Caco-2 (cell line): ENCODE data around the gene CACNA2D4. TPM values are rescaled to one million over a fixed set of nuclear protein-coding genes. Genes with fewer than 3 reads are reported as not detected.

Experiments used
- BruUV-seq: library from RNA; stranded (reverse); fragments of 400-500 nt; replicated peaks from 2 replicates; lab custom pipeline; 2021; lab: Mats Ljungman, UMichigan
- CTCF ChIA-PET: fragments of 300-600 bp; sonication (Branson Sonifier 250); formaldehyde crosslinking; loops from one replicate; lab custom pipeline; 2022; ENCODE audit warnings: antibody characterized with exemption; lab: Charles Lee
- POLR2A ChIA-PET: fragments of 300-600 bp; sonication (Branson Sonifier 250); formaldehyde crosslinking; loops from one replicate; lab custom pipeline; 2022; ENCODE audit warnings: antibody characterized with exemption; lab: Charles Lee
- DNase-seq, 2 experiments: peaks; one replicate each; pipeline versions ENCODE4 v3.0.0 to v3.0.0-alpha.2; 2020 to 2022
- H3K27me3 ChIP-seq: replicated peaks from 2 replicates; pipeline ENCODE4 v1.6.0; 2011; ENCODE audit warnings: low read length; ENCODE audit not compliant: control insufficient read depth, insufficient read depth
- H3K36me3 ChIP-seq: 2 replicates; pipeline ENCODE4 v1.5.1; 2011; ENCODE audit warnings: low read length; ENCODE audit not compliant: control insufficient read depth, insufficient read depth
- H3K4me1 ChIP-seq: fragments of 250-450 bp; sonication (Bioruptor Pico); 2 replicates; pipeline ENCODE4 v1.5.1; 2020; ENCODE audit warnings: mild to moderate bottlenecking
- H3K4me3 ChIP-seq: 2 replicates; pipeline ENCODE4 v1.5.1; 2011; ENCODE audit warnings: low read depth, mild to moderate bottlenecking, control low read depth, low read length
- H3K9me3 ChIP-seq: fragments of 250-450 bp; sonication (Bioruptor Pico); 2 replicates; pipeline ENCODE4 v1.5.1; 2020; ENCODE audit warnings: mild to moderate bottlenecking, moderate library complexity
- H3K27ac Mint-ChIP-seq: one replicate; pipeline ENCODE4 v1.8.0; 2022; ENCODE audit warnings: mixed read lengths; ENCODE audit not compliant: unreplicated experiment
- H3K27me3 Mint-ChIP-seq: one replicate; pipeline ENCODE4 v1.8.0; 2022; ENCODE audit warnings: mixed read lengths; ENCODE audit not compliant: insufficient read depth, unreplicated experiment
- H3K36me3 Mint-ChIP-seq: one replicate; pipeline ENCODE4 v1.8.0; 2022; ENCODE audit warnings: mild to moderate bottlenecking, mixed read lengths; ENCODE audit not compliant: insufficient read depth, unreplicated experiment
- H3K4me1 Mint-ChIP-seq: one replicate; pipeline ENCODE4 v1.8.0; 2022; ENCODE audit warnings: low read depth, mixed read lengths; ENCODE audit not compliant: unreplicated experiment
- H3K4me3 Mint-ChIP-seq: one replicate; pipeline ENCODE4 v1.8.0; 2022; ENCODE audit warnings: mild to moderate bottlenecking, moderate library complexity, mixed read lengths; ENCODE audit not compliant: unreplicated experiment
- H3K9me3 Mint-ChIP-seq: one replicate; pipeline ENCODE4 v1.8.0; 2022; ENCODE audit warnings: mixed read lengths; ENCODE audit not compliant: unreplicated experiment
- CTCF ChIP-seq, 2 experiments: fragments of 200-600 bp in 1 of 2; IDR thresholded peaks; 1 replicate in 1 of 2; 2 replicates in 1 of 2; pipeline versions ENCODE4 v1.5.1 to v1.8.0; 2011 to 2022; ENCODE audit warnings: antibody characterized with exemption in 1 of 2, control low read depth in 1 of 2, inconsistent platforms in 1 of 2, low read depth in 1 of 2, low read length in 1 of 2, mild to moderate bottlenecking in 1 of 2, moderate library complexity in 1 of 2; ENCODE audit not compliant: insufficient read depth in 1 of 2, severe bottlenecking in 1 of 2, unreplicated experiment in 1 of 2
- intact Hi-C: fragments of 100-400 bp; cut with micrococcal nuclease; formaldehyde crosslinking; loops from one replicate; pipeline ENCODE4 v1.10.0; 2022; ENCODE audit not compliant: unreplicated experiment
- total RNA-seq: library from RNA; stranded (reverse); gene quantifications from 2 replicates; pipeline ENCODE4 v1.2.3, GENCODE V29; 2022

CACNA2D4 gene
- total RNA-seq, 1 experiment from 2014 or later, result 2.2 TPM

- ChIA-PET POLR2A (no interaction called here), CTCF (no interaction called here)
- Histone ChIP-seq H3K4me1 (no peaks in the 10 kb centered on the region), H3K27me3 (no peaks in the 10 kb centered on the region), H3K36me3 (no peaks in the 10 kb centered on the region), H3K4me3 (no peak overlapping the region), H3K9me3 (no peaks in the 10 kb centered on the region)
- no TSS peak for BruUV-seq
- Mint-ChIP-seq H3K36me3 (no peaks in the 10 kb centered on the region), H3K27ac (no peak overlapping the region), H3K4me1 (no peaks in the 10 kb centered on the region), H3K27me3 (peaks cover 11% of the 10 kb centered on the region), H3K4me3 (no peak overlapping the region), H3K9me3 (no peaks in the 10 kb centered on the region)
- DNase-seq, result no peak
- intact Hi-C loops, result no loop called here
- no peak for TF ChIP-seq CTCF (IDR thresholded peaks at IDR 0.05; ENCODE audit: insufficient read depth in 1 of 2, low read depth in 1 of 2, low read length in 1 of 2, severe bottlenecking in 1 of 2, unreplicated experiment in 1 of 2)
Measured at GRCh38 chr12:1932264-1932777, 13.9 kb upstream of the CACNA2D4 start.

DNA sequence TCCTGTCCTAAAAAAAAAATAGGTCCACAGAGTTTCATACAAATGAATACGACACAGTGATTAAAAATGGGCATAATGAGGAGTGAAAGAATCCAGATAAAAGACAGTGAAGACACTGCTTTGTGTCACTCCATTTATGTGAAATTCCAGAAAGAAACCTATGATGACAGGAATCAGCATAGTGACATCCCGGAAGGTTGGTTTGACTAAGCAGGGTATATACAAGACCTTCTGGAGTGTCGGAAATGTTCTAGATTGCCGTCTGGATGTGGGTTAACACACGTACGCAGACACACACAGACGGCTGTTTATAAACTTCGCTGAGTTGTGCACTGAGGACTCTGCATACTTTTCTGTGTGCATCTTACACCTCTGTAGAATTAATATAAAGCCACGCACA lies 13.2 kb upstream of the CACNA2D4 start:
- Mint-ChIP-seq H3K27ac (no peak overlapping the region), H3K4me3 (no peak overlapping the region), H3K4me1 (no peaks in the 10 kb centered on the region), H3K27me3 (peaks cover 11% of the 10 kb centered on the region), H3K36me3 (no peaks in the 10 kb centered on the region), H3K9me3 (no peaks in the 10 kb centered on the region)
- intact Hi-C loops, result no loop called here
- Histone ChIP-seq H3K9me3 (no peaks in the 10 kb centered on the region), H3K27me3 (no peaks in the 10 kb centered on the region), H3K4me3 (no peak overlapping the region), H3K36me3 (no peaks in the 10 kb centered on the region), H3K4me1 (no peaks in the 10 kb centered on the region)
- TF ChIP-seq CTCF (IDR thresholded peaks at IDR 0.05; ENCODE audit: insufficient read depth in 1 of 2, low read depth in 1 of 2, low read length in 1 of 2, severe bottlenecking in 1 of 2, unreplicated experiment in 1 of 2), result no peak
- BruUV-seq, result no TSS peak
- ChIA-PET CTCF (no interaction called here), POLR2A (no interaction called here)
- no peak for DNase-seq

- ChIA-PET POLR2A (no interaction called here), CTCF (interaction anchor here (0.6 to 0.9 kb wide), 2 partner anchors 23 to 260 kb away, joined by 3 read pairs; no protein-coding TSS in a partner anchor)
- Histone ChIP-seq H3K4me1 (no peaks in the 10 kb centered on the region), H3K36me3 (no peaks in the 10 kb centered on the region), H3K27me3 (no peaks in the 10 kb centered on the region), H3K4me3 (no peak overlapping the region), H3K9me3 (no peaks in the 10 kb centered on the region)
- no peaks in the 10 kb centered on the region for H3K9me3 Mint-ChIP-seq
- H3K27me3 Mint-ChIP-seq, result peaks cover 11% of the 10 kb centered on the region
- no peaks in the 10 kb centered on the region for H3K36me3 Mint-ChIP-seq
- no TSS peak for BruUV-seq
- DNase-seq, result no peak
- intact Hi-C loops, result no loop called here
- no peak overlapping the region for H3K4me3 Mint-ChIP-seq
- no peaks in the 10 kb centered on the region for H3K4me1 Mint-ChIP-seq
- H3K27ac Mint-ChIP-seq, result no peak overlapping the region
- no peak for TF ChIP-seq CTCF (IDR thresholded peaks at IDR 0.05; ENCODE audit: insufficient read depth in 1 of 2, low read depth in 1 of 2, low read length in 1 of 2, severe bottlenecking in 1 of 2, unreplicated experiment in 1 of 2)
Measured at GRCh38 chr12:1930803-1931597, 12.5 kb upstream of the CACNA2D4 start.
